ENCODE data around the gene AOC1.

DNA sequence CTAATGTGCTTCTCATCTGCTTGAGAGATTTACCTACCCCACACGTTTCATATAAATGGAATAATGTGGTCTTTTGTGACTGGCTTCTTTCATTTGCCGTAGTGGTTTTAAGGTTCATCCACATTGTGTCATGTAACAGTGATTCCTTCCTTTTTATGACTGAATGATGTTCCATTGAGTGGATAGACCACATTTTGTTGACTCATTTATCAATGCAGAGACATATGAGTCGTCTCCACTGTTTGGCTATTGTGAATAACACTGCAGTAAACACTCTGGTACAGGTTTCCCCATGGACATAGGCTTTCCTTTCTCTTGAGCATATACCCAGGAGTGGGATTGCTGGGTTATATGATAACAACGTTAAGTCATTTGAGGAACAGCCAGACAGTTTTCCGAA lies 2.0 kb upstream of the AOC1 start:
- TF ChIP-seq CTCF (IDR thresholded peaks at IDR 0.05; ENCODE audit: low read length) (no peak), EZH2 (IDR thresholded peaks at IDR 0.05; ENCODE audit: borderline replicate concordance, low read length) (no peak)
